ENCODE measurements around the gene OTOS.

OTOS gene

DNA sequence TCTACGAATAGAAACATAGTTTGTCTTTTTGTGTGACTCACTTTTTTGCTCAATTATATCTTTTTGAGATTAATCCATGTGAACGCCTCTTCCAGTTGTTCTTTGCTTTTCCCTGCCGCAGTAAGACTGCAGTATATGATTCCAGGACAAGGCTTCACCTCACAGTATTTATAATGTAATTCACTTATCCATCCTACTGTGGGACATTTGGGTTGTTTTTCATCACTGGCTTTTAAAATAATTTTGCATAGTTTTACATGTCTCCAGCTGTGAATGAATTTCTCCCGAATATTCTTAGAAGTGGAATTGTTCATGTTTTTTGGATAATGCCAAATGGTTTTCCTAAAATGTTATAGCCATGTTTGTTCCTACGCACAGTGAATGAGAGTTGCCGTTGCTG is 26.2 kb downstream of the OTOS start:
- DNase-seq (ENCODE audit: low spot score): no peak

DNA sequence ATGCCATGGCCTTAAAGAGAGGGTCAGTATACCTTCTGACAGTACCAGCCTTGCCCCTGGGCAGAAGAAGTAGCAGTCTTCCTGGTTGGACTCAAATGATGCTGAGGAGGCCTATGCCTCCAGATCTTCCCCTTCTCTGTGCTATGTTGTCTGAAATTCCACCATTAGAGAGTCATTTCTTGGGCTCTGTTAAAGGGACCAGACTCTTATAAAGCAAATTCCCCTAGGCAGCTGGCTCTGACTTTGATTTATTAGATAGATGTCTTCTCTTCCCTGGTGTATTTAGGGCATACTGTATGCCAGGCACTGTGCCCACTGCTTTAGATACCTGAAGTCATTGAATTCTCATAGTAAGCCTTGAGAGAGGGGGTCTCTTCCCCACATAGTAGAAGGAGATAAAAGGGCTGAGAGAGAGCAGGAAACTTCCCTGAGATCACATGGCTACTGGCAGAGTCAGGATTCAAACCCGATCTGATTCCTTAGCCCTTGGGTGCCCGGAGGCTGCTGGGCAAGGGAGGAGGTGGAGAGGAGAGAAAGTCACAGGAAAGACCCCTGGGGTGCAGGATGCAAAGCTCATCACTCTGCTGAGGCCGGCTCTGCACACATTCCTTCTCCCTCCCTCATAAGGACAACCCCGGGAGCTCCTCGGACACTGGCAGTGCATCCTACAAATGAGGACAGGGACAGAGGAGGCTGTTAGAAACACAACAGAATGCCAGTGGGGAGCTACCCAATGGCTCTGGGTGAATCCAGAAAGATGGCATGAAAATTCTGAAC is 27.4 kb downstream of the OTOS start:
- no peak for DNase-seq (ENCODE audit: low spot score)

DNA sequence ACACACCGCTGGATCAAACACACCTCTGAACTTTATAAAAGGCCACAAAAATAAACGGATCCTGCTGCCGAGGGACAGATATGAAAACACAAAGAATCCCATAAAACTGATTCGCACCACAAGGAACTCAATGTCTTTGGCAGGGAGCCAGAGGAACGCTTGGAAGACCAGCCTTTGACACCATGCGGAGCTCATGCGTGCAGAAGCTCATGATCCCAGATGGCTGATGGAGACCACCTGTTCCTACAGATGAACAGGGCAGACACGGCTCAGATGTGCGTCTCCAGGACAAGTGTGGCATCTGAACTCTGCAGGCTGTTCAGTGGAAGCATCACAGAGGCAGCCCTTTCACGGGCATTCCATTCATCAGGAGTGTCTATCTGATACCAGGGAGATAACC is 29.2 kb downstream of the OTOS start:
- no peak for DNase-seq (ENCODE audit: low spot score)

DNA sequence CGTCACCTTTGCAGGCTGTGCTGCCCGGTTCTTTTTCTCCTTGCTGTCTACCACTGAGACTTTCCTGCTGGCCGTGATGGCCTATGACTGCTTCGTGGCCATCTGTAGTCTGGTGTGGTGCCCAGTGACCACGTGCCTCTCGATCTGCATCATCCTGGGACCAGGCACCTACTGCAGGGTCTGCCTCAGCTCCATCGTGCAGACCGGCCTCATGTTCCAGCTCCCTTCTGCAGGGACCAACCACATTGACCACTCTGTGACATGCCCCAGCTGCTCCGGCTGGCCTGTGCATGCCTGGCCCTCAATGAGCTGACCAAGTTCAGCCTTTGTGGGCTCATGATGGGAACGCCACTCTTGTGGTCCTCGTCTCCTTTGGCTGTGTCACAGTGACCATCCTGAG is 31.1 kb downstream of the OTOS start:
- DNase-seq (ENCODE audit: low spot score): no peak

DNA sequence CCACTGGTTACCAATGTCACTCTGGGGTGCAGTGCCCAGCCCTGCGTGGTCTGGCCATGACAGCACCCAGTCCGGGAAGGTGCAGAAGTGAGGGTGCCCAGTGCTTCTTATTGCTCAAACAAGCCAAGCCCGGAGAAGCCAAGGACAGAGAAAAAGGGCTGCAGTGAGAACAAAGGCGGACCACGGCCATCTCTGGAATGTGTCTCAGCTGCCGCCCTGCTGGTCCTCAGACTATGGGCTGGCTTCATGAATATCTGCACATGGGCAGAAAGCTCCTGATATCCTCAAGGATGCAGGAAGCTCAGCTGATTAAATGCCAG is 33.0 kb downstream of the OTOS start:
- no peak for DNase-seq (ENCODE audit: low spot score)

DNA sequence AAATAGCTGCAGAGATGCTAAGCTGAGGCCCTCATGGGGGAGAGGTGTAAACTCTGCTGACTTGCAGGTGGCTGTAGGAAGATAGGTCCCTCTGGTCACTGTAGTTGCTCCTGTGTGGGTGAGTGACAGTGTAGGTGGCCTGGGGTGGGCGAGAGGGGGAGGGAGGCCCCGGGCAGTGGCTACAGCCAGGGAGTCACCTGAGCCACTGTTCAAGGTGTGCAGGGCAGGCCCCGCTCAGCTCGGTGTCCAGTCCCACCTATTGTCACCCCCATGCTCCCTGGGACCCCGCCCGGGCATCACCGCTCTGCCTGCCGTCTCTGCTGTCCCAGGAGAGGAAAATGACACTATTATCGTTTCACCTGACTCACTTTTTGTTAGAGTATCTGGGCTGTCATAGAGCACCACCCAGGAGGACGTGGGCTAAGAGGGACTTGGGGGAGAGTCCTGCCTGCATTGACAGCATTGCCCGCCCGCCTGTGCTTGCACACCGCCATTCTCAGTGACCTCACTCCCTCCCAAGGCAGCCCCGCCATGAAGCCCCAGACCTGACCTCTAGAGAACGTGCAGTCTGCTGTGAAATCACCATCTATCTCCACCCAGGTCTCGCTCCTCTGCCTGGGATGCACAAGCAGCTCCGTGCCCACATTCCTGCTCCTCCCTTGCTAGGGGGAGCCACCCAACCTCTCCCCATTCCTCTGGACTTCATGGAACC is 33.5 kb downstream of the OTOS start:
- no peak for DNase-seq (ENCODE audit: low spot score)

DNA sequence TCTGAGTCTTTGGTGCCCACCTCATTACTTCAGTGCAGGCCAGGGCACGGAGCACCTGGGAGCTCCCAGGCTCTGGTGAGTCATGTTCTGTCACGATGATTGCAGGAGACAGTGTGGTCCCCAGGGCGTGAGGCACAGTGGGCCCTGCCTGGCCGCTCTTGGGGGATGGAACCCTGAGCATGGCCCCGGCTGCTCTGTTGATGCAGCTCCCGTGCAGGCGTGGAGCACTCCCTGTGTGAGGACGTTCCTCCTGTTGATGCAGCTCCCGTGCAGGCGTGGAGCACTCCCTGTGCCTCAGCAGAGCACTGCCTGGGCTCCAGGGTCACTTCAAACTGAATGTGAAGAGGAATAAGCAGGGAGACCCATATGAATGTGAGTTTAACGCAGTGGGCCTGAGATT is 34.5 kb downstream of the OTOS start:
- DNase-seq (ENCODE audit: low spot score): no peak

DNA sequence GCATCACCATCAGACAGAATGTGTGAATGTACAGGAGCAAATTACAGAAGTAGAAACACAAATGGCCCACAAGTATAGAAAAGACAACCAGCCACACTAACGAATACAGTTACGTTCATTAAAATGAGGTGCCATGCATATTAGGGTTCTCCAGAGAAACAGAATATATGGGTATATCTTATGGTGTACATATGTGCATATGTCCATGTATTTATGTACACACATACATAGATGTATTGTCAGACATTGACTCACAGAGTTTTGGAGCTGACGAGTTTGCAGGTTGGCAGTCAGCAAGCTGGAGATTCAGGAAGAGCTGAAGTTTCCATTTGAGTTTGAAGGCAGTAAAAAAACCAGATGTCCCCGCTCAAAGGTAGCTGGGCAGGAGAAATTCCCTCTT is 37.3 kb downstream of the OTOS start:
- DNase-seq (ENCODE audit: low spot score): no peak

DNA sequence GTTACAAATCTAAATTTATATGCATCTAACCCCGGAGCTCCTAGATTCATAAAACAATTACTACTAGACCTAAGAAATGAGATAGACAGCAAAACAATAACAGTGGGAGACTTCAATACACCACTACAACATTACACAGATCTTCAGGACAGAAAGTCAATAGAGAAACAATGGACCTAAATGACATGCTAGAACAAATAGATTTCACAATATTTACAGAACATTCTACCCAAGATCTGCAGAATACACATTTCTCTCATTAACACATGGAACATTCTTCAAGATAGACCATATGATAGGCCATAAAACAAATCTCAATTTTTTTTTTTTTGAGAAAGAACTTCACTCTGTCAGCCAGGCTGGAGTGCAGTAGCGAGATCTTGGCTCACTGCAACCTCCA is 42.1 kb downstream of the OTOS start:
- no peak for DNase-seq (ENCODE audit: low spot score)

DNA sequence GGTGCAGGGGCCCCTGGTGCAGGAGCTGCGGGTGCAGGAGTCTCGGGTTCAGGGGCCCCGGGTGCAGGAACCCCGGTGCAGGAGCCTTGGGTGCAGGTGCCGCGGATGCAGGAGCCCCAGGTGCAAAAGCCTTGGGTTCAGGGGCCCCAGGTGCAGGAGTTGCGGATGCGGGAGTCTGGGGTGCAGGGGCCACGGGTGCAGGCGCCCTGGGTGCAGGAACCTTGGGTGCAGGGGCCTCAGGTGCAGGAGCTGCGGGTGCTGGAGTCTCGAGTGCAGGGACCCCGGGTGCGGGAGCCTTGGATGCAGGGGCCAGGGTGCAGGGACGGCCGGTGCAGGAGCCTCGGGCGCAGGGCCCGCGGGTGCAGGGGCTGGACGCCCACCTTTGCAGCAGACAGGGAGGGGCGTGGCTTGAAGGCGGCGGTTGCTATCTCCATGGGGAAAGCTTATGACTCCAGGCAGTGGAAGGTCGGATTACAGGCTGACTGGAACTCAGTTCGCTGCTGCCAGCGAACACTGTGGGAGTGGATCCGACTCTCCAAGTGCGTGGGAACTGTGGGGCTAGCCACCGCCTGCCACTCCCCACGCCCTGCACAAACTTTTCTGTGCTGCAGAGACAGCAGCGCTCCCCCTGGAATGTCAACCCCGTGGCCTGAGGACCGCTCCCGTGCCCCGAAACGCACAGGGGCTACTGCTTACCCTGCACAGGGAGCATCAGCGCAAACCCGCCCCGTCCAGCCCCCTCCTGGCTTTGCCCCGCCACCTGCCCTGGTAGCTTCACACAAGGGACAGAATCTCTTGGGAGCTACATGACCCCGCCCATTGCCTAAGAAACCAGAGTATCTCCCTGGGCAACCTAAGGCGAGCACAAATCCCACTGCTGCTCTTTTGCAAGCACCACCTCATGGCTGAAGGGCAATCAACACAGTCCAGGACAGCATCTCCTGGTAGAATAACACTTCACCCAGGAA is 44.6 kb downstream of the OTOS start:
- no peak for DNase-seq (ENCODE audit: low spot score)

DNA sequence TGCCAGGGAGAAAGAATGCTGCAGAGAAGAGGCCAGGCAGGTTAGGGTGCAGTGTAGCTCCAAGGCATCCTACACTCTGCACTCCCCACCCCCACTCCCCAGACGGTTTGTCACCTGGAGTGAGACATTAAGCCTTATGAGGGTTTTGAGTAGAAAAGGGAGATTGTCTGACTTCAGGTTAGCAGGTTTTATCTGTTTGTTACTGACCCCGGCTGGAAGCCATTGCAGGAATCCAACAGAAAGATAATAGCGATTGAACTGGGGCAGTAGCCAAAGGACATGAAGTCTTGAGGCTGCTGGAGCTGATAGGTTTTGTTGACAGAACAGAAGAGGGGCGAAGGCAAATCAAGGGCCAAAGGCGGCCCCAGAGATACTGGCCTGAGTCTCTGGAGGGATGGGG is 51.2 kb downstream of the OTOS start:
- DNase-seq (ENCODE audit: low spot score): no peak
